ENCODE measurements around the gene CTBP1.

The CTBP1 gene

DNA sequence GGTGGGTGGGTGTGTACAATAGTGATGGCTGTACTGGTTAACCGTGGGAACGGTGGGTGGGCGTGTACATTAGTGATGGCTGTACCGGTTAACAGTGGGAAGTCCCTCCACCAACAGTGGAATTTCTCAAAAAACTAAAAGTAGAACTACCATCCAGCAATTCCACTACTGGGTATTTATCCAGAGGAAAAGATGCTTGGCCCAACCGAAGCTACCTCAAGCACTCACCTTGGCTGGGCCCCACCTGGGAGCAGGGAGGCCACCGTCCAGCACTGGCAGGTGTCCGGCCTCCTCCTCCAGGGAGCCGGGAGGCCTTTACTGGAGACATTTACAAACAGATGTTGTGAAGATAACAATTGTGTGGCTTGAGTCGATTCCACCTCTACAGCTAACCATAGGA, 34.8 kb upstream of the CTBP1 start:
- no peak for DNase-seq

DNA sequence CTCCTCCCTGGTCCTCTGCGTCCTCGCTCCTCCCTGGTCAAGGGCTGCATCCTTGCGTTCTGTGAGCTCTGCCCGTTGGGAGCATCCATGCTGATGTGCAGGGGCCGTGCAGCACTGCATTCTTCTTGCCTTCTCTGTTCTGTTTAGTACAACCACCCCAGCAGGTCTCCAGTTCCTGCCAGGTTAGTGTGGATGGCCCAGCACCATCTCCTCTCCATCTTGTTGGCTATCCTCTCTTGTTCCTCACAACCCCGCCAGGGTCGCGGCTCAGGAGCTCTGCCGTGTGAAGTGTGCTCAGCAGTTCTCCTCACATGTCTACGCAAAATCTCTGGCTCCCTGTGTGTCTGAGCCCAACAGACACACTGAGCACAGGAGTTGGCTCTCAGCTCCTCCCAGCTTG, 30.3 kb upstream of the CTBP1 start:
- DNase-seq = no peak

DNA sequence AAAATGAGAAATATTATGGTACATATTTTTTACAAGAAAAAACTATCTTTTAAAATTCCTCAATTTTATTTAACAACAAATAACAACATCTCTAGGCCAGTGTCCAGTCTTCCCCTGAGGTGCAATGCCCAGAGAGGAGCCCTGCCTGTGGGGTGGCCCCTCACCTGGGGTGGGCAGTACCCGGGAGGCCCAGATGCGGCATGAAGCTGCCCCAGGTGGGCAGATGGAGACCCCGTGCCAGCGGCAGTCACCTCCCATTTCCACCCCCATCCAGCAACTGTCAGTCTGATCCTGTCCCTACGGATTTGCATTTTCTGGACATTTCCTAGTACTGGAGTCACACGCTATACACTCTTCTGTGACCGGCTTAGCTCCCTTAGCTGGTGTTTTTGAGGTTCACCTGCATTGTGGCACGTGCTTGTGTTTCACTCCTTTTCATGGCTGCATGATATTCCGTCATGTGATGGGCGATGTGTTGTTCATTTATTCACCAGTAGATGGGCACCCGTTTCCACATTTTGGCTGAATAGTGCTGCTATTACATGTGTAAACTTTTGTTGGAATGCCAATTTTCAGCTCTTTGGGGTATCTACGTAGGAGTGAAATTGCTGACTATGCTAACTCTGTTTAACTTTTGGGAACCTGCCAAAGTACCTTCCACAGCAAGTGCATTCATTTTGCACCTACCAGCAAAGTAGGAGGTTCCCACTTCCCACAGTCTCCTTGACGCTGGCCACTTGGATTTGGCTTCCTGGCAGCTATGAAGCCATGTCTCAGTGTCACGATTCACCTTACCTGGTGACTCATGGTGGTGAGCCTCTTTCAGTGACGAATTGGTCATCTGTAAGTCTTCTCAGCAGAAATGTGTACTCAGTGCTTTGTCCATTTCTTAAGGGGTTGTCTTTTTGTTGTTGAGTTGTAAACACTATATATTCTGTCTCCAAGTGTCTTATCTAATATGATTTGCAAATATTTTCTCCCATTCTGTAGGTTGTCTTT, 29.0 kb upstream of the CTBP1 start:
- DNase-seq = no peak

DNA sequence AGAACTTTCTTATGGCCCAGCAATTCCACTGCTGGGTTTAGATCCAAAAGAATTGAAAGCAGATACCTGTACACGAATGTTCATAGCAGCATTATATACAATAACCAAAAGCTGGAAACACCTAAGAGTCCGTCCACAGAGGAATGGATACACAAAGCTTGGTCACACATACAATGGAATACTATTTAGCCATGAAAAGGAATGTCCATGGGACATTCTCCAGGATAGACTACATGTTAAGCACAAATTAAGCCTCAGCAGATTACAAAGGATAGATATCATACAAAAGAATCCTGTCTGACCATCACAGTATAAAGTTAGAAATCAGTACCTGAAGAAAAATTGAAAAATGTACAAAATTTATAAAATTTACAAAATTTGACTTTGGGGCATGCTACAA, 28.1 kb upstream of the CTBP1 start:
- DNase-seq = no peak

DNA sequence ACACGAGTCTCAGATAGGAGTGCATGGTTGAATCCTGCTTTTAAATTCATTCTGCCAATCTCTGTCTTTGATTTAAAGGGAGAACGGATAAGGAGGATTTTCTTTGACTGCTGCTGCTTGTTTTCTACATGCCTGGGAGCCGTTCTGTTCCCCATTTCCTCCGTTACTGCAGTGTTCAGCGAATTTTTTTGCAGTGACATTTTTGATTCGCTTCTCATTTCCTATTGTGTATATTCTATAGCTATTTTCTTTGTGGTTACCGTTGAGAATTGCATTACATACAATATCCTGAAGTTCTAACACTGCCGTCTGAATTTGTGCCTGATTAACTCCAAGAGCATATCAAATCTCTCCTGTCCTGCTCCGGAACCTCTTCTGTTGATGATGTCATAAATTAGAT, 25.9 kb upstream of the CTBP1 start:
- DNase-seq = no peak

DNA sequence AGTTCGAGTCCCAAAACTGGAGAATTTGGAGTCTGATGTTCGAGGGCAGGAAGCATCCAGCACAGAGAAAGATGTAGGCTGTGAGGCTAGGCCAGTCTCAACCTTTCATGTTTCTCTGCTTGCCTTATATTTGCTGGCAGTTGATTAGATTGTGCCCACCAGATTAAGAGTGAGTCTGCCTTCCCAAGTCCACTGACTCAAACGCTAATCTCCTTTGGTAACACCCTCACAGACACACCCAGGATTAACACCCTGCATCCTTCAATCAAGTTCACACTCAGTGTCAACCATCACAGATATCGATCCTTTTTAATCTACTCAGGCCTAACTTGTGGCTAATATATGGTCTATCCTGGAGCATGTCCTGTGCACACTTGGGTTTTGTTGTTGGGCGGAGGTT, 22.8 kb upstream of the CTBP1 start:
- no peak for DNase-seq

DNA sequence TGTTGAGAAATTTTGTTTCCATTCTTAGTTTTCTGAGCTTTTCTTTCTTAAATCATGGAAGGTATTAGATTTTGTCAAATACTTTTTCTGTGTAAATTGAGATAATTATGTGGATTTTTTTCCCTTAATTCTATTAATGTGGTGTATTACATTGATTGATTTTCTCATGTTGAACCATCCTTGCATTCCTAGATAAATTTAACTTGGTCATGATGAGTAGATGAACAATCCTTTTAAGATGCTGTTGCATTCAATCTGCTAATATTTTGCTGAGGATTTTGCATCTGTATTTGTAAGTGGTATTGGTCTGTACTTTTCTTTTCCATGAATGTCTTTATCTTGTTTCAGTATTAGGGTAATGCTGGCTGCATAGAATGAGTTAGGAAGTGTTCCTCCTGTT, 20.3 kb upstream of the CTBP1 start:
- no peak for DNase-seq

DNA sequence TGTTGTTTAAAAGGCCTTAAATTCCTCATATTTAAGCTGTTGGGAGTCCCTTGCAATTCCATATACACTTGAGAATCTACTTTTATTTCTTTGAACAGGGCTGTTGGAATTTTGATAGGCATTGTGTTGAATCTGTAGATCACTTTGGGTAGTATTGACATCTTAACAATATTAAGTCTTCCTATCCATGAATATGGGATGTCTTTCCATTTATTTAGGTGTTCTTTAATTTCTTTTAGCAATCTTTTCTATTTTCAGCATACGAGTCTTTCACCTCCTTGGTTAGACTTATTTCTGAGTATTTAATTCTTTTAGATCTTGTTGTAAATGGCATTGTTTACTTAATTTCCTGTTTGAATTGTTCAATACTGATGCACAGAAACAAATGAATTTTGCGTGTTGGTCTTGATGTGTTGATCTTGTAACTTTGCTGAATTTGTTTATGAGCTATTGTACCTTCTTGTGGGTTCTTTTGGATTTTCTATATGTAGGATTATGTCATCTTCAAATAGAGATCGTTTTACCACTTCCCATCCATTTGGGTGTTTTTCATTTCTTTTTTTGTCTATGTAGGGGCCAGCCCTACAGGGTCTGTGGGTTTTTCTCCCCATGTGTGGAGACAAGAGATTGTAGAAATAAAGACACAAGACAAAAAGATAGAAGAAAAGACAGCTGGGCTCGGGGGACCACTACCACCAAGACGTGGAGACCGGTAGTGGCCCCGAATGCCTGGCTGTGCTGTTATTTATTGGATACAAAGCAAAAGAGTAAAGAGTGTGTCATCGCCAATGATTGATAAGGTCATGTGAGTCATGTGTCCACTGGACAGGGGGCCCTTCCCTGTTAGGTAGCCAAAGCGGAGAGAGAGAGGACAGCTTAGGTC, 18.2 kb upstream of the CTBP1 start:
- DNase-seq = no peak

DNA sequence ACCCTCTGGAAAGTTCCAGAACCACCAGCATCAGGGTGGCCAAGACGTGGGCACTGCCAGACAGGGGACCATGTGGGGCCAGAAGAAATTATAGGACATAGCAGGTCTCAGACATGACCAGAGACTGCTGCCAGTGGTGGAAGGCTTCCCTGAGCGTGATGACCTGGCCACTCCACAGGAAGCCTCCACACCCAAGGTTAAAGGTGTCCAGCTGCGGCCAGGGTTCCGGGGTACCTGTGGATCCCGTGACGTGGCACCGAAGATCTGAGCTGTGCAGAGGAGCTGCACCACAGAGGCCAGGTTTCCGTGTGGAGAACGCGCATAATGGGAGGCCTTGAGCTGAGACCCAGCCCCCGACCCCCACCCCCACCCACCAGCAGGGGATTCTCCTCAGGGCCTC, 16.4 kb upstream of the CTBP1 start:
- DNase-seq = no peak

DNA sequence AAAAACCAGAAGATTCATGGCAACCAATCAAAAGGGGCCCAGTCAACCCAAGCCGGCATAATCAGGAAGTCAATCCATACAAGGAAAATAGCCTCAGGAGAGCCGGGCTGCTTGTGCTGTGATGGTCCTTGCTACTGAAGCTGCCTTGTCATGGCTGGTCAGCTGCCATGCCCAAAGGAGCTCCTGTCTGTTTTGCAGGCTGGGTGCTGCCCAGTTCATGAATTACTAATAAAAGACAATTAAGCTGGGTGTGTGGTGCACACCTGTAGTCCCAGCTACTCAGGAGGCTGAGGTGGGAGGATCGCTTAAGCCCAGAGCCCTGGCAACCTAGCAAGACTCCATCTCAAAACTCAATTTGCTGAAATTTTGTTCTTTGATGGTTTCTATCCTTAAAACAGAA, 16.0 kb upstream of the CTBP1 start:
- no peak for DNase-seq

DNA sequence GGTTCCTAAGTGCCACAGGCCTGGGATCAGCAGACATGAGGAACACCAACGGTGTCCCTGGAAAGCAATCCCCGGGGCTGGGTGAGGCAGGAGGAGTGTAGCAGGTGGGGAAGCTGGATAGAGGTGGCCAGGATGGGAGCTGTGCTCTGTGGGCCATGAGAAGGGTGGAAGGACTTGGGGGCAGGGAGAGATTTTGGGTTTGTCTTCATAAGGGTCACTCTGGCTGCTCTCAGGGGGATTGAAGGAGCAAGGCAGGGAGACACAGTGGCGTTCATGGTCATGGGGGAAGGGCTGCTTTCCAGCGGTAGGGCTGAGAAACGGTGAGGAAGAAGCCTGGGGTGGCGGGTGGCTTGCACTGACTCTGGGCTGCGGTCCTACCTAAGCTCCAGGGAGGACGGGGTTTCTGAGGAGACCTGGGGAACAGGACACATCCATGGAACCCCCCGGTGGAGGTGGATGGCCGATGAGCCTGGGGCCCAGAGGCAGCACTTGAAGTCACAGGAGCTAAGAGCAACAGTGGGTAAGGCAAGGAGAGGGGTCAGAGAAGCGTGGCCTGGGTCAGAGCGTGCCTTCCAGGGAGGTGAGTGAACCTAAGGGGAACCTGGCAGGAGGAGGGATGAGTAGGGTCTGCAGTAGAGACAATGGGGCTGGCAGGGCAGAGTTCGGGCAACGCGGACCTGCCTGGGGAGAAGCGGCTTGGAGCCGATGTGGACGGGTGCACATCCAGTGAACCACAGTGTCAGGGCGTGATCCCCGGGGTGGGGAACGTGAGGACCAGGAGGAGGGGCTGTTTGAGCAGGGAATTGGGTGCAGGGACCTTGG, 12.4 kb upstream of the CTBP1 start:
- DNase-seq = no peak

DNA sequence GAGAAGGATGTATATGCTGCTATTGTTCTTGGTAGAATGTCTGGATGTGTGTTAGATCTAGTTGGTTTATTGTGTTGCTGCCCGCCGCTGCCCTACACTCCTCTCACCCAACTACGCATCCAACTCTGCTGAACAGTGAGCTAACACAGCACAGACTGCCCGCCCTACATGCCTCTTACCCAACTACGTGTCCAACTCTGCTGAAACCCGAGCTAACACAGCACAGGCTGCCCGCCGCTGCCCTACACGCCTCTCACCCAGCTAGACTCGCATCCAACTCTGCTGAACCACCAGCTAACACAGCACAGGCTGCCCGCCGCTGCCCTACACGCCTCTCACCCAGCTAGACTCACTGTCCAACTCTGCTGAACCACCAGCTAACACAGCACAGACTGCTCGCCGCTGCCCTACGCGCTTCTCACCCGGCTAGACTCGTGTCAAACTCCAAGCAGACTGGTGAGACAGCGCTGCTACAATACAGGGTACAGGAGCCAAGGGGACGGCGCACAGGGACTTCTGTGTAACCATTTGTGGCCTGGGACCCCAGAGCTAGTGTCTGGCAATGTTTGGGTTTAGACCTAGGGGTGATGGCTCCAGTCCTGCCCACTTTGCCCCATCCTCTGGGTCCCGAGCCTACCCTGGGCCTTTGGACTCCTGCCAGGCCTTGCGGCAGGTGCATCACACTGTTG, 11.6 kb upstream of the CTBP1 start:
- no peak for DNase-seq

DNA sequence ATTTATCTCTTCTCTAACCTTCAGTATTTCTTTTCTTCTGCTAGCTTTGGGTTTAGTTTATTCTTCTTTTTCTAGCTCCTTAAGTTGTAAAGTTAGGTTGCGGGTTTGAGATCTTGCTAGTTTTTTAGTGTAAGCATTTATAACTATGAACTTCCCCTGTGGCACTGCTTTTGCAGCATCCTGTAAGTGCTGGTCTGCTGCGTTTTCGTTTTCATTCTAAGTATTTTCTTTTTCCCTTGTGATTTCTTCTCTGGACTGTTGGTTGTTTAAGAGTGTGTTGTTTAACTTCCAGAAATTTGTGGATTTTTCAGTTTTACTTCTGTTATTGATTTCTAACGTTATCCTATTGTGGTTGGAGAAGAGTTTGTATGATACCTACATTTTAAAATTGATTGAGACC, 11.0 kb upstream of the CTBP1 start:
- no peak for DNase-seq

DNA sequence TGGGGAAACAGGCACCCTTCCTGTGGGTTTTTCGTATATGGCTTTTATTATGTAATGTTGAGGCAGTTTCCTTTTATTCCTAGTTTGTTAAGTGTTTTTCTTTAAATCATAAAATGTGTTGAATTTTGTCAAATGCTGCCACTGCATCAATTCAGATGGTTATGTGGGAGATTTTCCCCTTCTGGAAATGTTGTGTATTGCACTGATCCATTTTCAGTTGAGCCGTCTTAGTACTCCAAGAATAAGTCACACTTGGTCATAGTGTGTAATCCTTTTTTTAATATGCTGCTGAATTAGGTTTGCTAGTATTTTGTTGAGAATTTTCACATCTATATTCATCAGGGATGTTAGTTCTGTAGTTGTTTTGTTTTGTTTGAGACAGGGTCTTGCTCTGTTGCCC, 9.5 kb upstream of the CTBP1 start:
- DNase-seq = no peak

DNA sequence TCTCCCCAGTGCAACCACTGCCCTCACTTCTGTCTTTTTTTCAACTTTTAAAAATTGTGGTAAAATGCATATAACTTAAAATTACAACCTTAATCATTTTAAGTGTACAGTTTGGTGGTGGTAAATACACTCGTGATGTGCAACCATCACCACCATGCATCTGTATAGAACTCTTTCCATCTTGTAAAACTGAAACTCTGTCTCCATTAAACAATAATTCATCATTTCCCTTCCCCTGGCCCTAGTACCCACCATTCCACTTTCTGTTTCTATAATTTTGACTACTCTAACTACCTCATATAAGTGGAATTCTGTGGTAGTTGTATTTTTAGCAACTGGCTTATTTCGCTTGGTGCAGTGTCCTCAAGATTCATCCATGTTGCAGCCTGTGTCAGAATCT, 6.8 kb upstream of the CTBP1 start:
- no peak for DNase-seq

DNA sequence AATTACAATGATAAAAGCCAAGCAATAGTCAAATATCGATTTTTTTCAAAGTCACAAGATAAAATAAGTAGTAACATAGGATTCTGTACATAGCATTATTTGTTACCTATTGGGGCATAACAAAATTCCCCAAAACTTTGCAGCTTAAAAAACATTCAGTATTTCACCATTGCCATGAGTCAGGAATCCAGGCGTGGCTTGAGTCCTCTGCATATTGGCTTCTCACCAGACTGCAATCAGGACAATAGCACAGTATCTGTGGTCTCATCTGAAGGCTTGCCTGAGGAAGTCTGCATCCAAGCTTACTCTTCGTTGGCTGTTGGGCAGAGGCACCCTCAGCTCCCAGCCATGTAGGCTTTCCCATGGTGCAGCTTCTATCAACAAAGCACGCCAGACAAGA, 6.2 kb upstream of the CTBP1 start:
- no peak for DNase-seq

DNA sequence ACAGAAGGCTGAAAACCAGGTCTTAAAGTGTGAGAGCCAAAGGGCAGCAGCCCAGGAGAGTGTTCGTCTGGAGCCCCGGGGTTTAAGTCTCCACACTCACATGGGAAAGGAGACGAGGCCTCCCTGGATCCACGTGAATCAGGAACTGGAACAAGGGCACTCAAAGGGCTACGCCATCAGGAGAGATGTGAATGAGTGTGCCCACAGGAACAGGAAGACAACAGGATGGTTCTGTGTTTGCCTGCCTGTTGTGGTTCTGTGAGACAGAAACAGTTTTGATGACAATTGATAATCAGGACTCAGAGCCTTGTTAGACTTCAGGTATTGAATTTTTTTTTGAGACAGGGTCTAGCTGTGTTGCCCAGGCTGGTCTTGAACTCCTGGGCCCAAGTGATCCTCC, 4.9 kb upstream of the CTBP1 start:
- DNase-seq = no peak

DNA sequence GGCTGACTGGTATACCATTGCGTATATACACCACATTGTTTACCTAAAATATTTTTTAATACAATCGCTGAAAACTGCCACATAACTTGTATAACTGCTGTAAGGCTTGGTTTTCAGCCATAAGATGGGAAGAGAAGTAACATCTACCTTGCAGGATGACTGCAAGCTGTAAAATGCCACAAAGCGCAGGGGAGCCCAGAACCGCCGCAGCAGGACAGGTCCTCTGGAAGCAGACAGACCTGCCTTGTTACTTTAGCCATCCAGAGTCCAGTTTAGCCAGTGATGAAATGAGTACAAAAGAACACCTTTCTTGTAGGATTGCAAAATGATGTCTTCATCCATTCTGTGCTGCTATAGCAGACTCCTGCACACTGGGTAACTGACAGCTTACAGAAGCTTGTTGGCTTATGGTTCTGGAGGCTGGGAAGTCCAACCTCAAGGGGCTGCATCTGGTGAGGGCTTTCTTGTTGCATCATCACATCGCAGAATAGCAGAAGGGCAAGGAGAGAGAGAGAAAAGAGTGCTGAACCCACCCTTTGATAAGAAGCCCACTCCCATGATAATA, 4.1 kb upstream of the CTBP1 start:
- no peak for DNase-seq

DNA sequence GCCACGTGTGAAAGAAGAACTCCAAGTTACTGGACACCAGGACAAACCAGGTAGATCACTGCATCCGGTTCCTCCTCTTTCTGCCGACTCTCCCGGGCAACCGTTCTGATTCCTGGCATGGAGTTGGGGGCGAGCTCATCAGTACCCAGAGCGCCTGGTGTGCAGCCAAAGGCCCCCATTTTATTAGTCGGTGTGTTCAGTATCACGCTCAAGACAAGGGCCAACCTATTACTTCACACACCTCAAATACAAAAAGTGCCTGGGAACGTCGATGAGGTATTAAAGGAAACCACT, 2.8 kb upstream of the CTBP1 start:
- no peak for DNase-seq

DNA sequence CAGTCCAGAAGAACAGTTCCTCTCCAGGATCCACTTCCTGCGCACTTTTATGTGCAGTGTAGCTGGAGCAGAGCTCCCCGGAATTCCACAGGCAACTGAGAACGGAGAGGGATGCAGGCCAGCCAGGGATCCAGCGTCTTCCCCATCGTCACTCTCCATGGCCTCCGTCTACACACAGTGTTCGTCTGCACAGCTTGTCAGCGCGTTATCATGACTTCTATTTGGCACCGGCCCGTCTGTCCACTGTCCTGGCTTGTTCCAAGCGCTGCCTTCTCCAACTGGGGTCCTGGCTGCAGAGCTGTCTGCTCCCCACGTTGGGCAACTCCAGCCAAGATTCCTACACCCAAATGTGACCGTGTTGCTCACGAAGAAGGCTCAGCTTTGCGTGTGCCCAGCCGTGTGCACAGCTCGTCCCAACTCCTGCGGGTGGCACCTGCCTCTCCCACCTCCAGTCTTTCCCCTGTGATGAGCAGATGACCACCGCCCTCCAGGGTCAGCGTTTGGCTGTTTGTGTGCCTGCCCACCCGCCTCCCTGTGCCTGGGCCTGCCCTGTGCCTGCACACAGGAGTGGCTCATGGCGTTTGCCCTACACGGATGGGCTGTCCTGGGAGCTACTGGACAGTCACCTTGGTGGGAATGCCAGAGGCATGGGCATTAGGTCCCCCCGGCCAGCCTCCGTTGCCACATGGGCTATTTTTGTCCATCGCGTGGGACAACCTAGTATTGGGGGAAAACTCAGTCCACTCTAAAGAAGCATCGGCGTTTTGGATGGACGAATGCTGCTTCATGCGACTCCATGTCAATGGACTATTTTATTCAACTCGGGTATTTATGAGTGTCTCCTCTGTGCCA, 2.2 kb upstream of the CTBP1 start:
- DNase-seq = no peak

DNA sequence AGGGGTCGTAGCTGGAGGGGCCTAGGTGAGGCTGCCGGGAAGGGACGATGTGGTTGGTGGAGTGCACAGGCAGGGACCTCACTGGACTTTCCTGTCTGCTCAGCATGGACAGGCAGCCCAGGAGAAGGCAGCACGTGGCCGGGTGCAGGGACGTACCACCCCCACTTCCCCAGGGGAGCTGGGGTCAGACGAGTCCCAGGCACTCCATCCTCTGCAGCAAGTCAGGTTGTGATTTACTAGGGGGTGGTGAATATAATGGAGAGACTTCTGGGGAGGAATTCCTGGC, 1.5 kb upstream of the CTBP1 start:
- no peak for DNase-seq
